Esophagus muscularis mucosa (tissue), 4 donors: ENCODE measurements around the gene LILRB3.

Experiments
- EP300 ChIP-seq: sonication (generic); formaldehyde crosslinking; IDR thresholded peaks from one replicate; pipeline ENCODE4 v1.6.1; 2017; ENCODE audit warnings: antibody characterized with exemption
- POLR2A ChIP-seq: fragments of 450-650 bp; IDR thresholded peaks from one replicate; pipeline ENCODE4 v1.6.1; 2017; ENCODE audit warnings: antibody characterized with exemption, moderate library complexity, mild to moderate bottlenecking, low read depth
- TF ChIP-seq, protein P1 (sequence below), 3 experiments: fragments of 200-600 bp in 2 of 3; fragments of 450-650 bp in 1 of 3; sonication (generic) in 2 of 3; IDR thresholded peaks; one replicate each; pipeline ENCODE4 v1.5.1; 2017 to 2019; ENCODE audit warnings: antibody characterized with exemption in 3 of 3, mild to moderate bottlenecking in 2 of 3, moderate library complexity in 1 of 3

GRCh38 chr19:54191011-54191810 is 31.6 kb downstream of the LILRB3 start, which contains the start of gene TSEN34:
- TF ChIP-seq POLR2A, result no peak
- TF ChIP-seq, protein P1, sequence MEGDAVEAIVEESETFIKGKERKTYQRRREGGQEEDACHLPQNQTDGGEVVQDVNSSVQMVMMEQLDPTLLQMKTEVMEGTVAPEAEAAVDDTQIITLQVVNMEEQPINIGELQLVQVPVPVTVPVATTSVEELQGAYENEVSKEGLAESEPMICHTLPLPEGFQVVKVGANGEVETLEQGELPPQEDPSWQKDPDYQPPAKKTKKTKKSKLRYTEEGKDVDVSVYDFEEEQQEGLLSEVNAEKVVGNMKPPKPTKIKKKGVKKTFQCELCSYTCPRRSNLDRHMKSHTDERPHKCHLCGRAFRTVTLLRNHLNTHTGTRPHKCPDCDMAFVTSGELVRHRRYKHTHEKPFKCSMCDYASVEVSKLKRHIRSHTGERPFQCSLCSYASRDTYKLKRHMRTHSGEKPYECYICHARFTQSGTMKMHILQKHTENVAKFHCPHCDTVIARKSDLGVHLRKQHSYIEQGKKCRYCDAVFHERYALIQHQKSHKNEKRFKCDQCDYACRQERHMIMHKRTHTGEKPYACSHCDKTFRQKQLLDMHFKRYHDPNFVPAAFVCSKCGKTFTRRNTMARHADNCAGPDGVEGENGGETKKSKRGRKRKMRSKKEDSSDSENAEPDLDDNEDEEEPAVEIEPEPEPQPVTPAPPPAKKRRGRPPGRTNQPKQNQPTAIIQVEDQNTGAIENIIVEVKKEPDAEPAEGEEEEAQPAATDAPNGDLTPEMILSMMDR (IDR thresholded peaks at IDR 0.05), result no peak
- TF ChIP-seq EP300, result no peak
